ENCODE data around the gene ABHD11. TPM values are rescaled to one million over a fixed set of nuclear protein-coding genes. Genes with fewer than 3 reads are reported as not detected.

Gene ABHD11
- total and polyA plus RNA-seq, 2 experiments from 2014 or later = 18.7 to 24.6 TPM

GRCh38 chr7:73698410-73698809 lies 40.2 kb downstream of the ABHD11 start:
- no peaks in the 10 kb centered on the region for H3K9me2 ChIP-seq (ENCODE audit: insufficient read depth)
- Mint-ChIP-seq H3K27me3 (ENCODE audit: insufficient read depth, low read depth, poor library complexity) (peaks cover 20% of the 10 kb centered on the region), H3K9me3 (no peaks in the 10 kb centered on the region; the same call in 2 of the 3 replicates), H3K36me3 (ENCODE audit: low read depth) (peaks cover 57% of the 10 kb centered on the region), H3K27ac (no peak overlapping the region), H3K4me1 (peaks cover 15% of the 10 kb centered on the region), H3K4me3 (no peak overlapping the region)
- TF ChIP-seq CREB1 (CRISPR knock-in tag; IDR thresholded peaks at IDR 0.05; ENCODE audit: low read depth) (no peak), ZNF114 (CRISPR knock-in tag; IDR thresholded peaks at IDR 0.05) (no peak), NANOG (IDR thresholded peaks at IDR 0.05; ENCODE audit: borderline replicate concordance) (no peak), JUNB (IDR thresholded peaks at IDR 0.05; ENCODE audit: unreplicated experiment) (no peak), STAT1 (IDR thresholded peaks at IDR 0.05; ENCODE audit: unreplicated experiment) (no peak), EZH2phosphoT487 (IDR thresholded peaks at IDR 0.05; ENCODE audit: unreplicated experiment) (no peak), CTCF (conservative IDR thresholded peaks at IDR 0.05; ENCODE audit: low read depth in 2 of 2) (no peak), ZNF331 (CRISPR knock-in tag; IDR thresholded peaks at IDR 0.05; ENCODE audit: low read depth) (no peak)
- TF ChIP-seq, protein P1, sequence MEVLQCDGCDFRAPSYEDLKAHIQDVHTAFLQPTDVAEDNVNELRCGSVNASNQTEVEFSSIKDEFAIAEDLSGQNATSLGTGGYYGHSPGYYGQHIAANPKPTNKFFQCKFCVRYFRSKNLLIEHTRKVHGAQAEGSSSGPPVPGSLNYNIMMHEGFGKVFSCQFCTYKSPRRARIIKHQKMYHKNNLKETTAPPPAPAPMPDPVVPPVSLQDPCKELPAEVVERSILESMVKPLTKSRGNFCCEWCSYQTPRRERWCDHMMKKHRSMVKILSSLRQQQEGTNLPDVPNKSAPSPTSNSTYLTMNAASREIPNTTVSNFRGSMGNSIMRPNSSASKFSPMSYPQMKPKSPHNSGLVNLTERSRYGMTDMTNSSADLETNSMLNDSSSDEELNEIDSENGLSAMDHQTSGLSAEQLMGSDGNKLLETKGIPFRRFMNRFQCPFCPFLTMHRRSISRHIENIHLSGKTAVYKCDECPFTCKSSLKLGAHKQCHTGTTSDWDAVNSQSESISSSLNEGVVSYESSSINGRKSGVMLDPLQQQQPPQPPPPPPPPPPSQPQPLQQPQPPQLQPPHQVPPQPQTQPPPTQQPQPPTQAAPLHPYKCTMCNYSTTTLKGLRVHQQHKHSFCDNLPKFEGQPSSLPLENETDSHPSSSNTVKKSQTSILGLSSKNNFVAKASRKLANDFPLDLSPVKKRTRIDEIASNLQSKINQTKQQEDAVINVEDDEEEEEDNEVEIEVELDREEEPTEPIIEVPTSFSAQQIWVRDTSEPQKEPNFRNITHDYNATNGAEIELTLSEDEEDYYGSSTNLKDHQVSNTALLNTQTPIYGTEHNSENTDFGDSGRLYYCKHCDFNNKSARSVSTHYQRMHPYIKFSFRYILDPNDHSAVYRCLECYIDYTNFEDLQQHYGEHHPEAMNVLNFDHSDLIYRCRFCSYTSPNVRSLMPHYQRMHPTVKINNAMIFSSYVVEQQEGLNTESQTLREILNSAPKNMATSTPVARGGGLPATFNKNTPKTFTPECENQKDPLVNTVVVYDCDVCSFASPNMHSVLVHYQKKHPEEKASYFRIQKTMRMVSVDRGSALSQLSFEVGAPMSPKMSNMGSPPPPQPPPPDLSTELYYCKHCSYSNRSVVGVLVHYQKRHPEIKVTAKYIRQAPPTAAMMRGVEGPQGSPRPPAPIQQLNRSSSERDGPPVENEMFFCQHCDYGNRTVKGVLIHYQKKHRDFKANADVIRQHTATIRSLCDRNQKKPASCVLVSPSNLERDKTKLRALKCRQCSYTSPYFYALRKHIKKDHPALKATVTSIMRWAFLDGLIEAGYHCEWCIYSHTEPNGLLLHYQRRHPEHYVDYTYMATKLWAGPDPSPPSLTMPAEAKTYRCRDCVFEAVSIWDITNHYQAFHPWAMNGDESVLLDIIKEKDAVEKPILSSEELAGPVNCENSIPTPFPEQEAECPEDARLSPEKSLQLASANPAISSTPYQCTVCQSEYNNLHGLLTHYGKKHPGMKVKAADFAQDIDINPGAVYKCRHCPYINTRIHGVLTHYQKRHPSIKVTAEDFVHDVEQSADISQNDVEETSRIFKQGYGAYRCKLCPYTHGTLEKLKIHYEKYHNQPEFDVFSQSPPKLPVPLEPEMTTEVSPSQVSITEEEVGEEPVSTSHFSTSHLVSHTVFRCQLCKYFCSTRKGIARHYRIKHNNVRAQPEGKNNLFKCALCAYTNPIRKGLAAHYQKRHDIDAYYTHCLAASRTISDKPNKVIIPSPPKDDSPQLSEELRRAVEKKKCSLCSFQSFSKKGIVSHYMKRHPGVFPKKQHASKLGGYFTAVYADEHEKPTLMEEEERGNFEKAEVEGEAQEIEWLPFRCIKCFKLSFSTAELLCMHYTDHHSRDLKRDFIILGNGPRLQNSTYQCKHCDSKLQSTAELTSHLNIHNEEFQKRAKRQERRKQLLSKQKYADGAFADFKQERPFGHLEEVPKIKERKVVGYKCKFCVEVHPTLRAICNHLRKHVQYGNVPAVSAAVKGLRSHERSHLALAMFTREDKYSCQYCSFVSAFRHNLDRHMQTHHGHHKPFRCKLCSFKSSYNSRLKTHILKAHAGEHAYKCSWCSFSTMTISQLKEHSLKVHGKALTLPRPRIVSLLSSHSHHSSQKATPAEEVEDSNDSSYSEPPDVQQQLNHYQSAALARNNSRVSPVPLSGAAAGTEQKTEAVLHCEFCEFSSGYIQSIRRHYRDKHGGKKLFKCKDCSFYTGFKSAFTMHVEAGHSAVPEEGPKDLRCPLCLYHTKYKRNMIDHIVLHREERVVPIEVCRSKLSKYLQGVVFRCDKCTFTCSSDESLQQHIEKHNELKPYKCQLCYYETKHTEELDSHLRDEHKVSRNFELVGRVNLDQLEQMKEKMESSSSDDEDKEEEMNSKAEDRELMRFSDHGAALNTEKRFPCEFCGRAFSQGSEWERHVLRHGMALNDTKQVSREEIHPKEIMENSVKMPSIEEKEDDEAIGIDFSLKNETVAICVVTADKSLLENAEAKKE (CRISPR knock-in tag; IDR thresholded peaks at IDR 0.05) = no peak
- H3K4me2 ChIP-seq = no peak overlapping the region
- peaks cover 21% of the 10 kb centered on the region for H3K36me3 ChIP-seq (ENCODE audit: insufficient read depth)
- H2AFZ ChIP-seq = no peak overlapping the region
- no peaks in the 10 kb centered on the region for H3K27me3 ChIP-seq (ENCODE audit: insufficient read depth)
- no peak for DNase-seq (ENCODE audit: low spot score)
- H3K4me1 ChIP-seq (ENCODE audit: insufficient read depth) = peaks cover 4% of the 10 kb centered on the region
- no peak for ATAC-seq
- H3K79me2 ChIP-seq (replicated peaks; ENCODE audit: insufficient read depth) = no peaks in the 10 kb centered on the region
- H3K4me3 ChIP-seq = no peak overlapping the region
- 0 out of 2 replicates have a peak, but pooled peaks cover 6% of the 10 kb centered on the region for H3F3A ChIP-seq (replicated peaks; ENCODE audit: low read depth)
- no peak overlapping the region for H3K27ac ChIP-seq (ENCODE audit: low read depth)
- peaks cover 8% of the 10 kb centered on the region for H4K20me1 ChIP-seq (replicated peaks; ENCODE audit: insufficient read depth)

Data from GM23338 (cell line).